Vagina (tissue), 2 donors: ENCODE measurements around the gene ZNF660. TPM values are rescaled to one million over a fixed set of nuclear protein-coding genes. Genes with fewer than 3 reads are reported as not detected.

Source experiments
- DNase-seq, 2 donors: peaks; one replicate each; pipeline ENCODE4 v3.0.0-alpha.2; 2017; ENCODE audit errors: extremely low spot score in 2 of 2
- H3K27ac ChIP-seq: fragments of 200-600 bp; sonication (generic); one replicate; pipeline ENCODE4 v1.5.1; 2019
- H3K27me3 ChIP-seq: fragments of 200-600 bp; sonication (generic); one replicate; pipeline ENCODE4 v1.5.1; 2019
- H3K36me3 ChIP-seq, 2 donors: fragments of 200-600 bp; sonication (generic); one replicate each; pipeline ENCODE4 v1.5.1; 2017 to 2019
- H3K4me1 ChIP-seq: fragments of 200-600 bp; sonication (generic); one replicate; pipeline ENCODE4 v1.5.1; 2019
- H3K4me3 ChIP-seq, 2 donors: fragments of 200-600 bp; sonication (generic); 1 replicate in 1 of 2; 2 replicates in 1 of 2; pipeline ENCODE4 v1.5.1; 2016 to 2019
- H3K9me3 ChIP-seq: fragments of 200-600 bp; sonication (generic); one replicate; pipeline ENCODE4 v1.5.1; 2019
- POLR2A ChIP-seq, 2 donors: fragments of 450-650 bp; IDR thresholded peaks; one replicate each; pipeline ENCODE4 v1.6.1; 2017; ENCODE audit warnings: antibody characterized with exemption in 2 of 2, mild to moderate bottlenecking in 2 of 2, moderate library complexity in 2 of 2
- POLR2AphosphoS5 ChIP-seq, 2 donors: sonication (generic); formaldehyde crosslinking; IDR thresholded peaks; one replicate each; pipeline ENCODE4 v1.9.0; 2017; ENCODE audit warnings: antibody characterized with exemption in 2 of 2, mild to moderate bottlenecking in 2 of 2, low read depth in 1 of 2; ENCODE audit not compliant: insufficient read depth in 1 of 2
- intact Hi-C: fragments of 100-400 bp; cut with DNase I; formaldehyde crosslinking; loops from one replicate; pipeline ENCODE4 v1.15.1; 2023
- total RNA-seq: library from RNA; depleted of rRNA; stranded (reverse); fragments of >200 nt; gene quantifications from one replicate; pipeline ENCODE4 v1.2.3, GENCODE V29; 2016
- TF ChIP-seq, protein P1 (sequence below), 3 experiments: fragments of 450-650 bp in 2 of 3; fragments of 200-600 bp in 1 of 3; sonication (generic) in 1 of 3; IDR thresholded peaks; one replicate each; pipeline ENCODE4 v1.5.1; 2017 to 2019; ENCODE audit warnings: antibody characterized with exemption in 3 of 3, mild to moderate bottlenecking in 2 of 3, moderate library complexity in 2 of 3

Gene ZNF660
- total RNA-seq, 1 donor from 2014 or later: 0.98 TPM

DNA sequence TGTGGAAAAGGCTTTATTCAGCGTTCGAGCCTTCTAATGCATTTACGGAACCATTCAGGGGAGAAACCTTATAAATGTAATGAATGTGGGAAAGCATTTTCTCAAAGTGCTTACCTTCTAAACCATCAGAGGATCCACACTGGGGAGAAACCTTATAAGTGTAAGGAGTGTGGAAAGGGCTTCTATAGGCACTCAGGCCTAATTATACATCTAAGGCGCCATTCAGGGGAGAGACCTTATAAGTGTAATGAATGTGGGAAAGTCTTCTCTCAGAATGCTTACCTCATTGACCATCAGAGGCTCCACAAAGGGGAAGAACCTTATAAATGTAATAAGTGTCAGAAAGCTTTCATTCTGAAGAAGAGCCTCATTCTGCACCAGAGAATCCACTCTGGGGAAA, 57.6 kb downstream of the ZNF660 start:
- no peak overlapping the region for H3K27ac ChIP-seq
- intact Hi-C loops: no loop called here
- H3K27me3 ChIP-seq: no peaks in the 10 kb centered on the region
- H3K4me3 ChIP-seq: no peak overlapping the region
- TF ChIP-seq POLR2A (IDR thresholded peaks at IDR 0.05) (no peak), POLR2AphosphoS5 (IDR thresholded peaks at IDR 0.05; ENCODE audit: insufficient read depth in 1 of 2, low read depth in 1 of 2) (no peak)
- TF ChIP-seq, protein P1, sequence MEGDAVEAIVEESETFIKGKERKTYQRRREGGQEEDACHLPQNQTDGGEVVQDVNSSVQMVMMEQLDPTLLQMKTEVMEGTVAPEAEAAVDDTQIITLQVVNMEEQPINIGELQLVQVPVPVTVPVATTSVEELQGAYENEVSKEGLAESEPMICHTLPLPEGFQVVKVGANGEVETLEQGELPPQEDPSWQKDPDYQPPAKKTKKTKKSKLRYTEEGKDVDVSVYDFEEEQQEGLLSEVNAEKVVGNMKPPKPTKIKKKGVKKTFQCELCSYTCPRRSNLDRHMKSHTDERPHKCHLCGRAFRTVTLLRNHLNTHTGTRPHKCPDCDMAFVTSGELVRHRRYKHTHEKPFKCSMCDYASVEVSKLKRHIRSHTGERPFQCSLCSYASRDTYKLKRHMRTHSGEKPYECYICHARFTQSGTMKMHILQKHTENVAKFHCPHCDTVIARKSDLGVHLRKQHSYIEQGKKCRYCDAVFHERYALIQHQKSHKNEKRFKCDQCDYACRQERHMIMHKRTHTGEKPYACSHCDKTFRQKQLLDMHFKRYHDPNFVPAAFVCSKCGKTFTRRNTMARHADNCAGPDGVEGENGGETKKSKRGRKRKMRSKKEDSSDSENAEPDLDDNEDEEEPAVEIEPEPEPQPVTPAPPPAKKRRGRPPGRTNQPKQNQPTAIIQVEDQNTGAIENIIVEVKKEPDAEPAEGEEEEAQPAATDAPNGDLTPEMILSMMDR (IDR thresholded peaks at IDR 0.05): no peak
- DNase-seq: no peak
- H3K9me3 ChIP-seq: peaks cover 19% of the 10 kb centered on the region
- H3K36me3 ChIP-seq: peaks cover 9 to 63% of the 10 kb centered on the region in 2 donors
- H3K4me1 ChIP-seq: no peaks in the 10 kb centered on the region

GRCh38 chr3:44643024-44643423, 58.3 kb downstream of the ZNF660 start:
- no peaks in the 10 kb centered on the region for H3K4me1 ChIP-seq
- H3K9me3 ChIP-seq: peaks cover 15% of the 10 kb centered on the region
- H3K36me3 ChIP-seq: peaks cover 9 to 57% of the 10 kb centered on the region in 2 donors
- no peak for DNase-seq
- TF ChIP-seq POLR2AphosphoS5 (IDR thresholded peaks at IDR 0.05; ENCODE audit: insufficient read depth in 1 of 2, low read depth in 1 of 2): no peak
- no peak for TF ChIP-seq POLR2A (IDR thresholded peaks at IDR 0.05)
- no peak overlapping the region for H3K4me3 ChIP-seq
- no peaks in the 10 kb centered on the region for H3K27me3 ChIP-seq
- intact Hi-C loops: no loop called here
- no peak overlapping the region for H3K27ac ChIP-seq

DNA sequence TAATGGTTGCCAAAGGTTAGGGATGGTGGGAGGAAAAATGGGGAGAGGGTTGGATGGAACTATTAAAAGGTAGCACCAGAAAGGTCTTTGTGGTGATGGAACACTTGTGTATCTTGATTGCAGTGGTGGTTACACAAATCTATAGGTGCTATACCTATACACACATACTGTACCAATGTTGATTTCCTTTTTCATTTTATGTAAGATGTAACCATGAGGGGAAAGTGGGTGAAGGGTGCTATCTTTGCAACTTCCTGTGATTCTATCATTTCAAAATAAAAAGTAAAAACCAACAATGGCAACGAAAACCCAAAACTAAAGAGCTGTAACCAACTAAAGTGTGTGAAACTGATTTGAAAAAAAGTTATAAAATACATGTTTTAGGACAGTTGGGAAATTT, 63.0 kb downstream of the ZNF660 start:
- Histone ChIP-seq H3K4me3 (no peak overlapping the region), H3K9me3 (peaks cover 4% of the 10 kb centered on the region), H3K27ac (no peak overlapping the region), H3K27me3 (no peaks in the 10 kb centered on the region), H3K4me1 (peaks cover 14% of the 10 kb centered on the region), H3K36me3 (peaks cover 2 to 31% of the 10 kb centered on the region in 2 donors)
- DNase-seq: no peak
- intact Hi-C loops: no loop called here
- TF ChIP-seq, protein P1 (IDR thresholded peaks at IDR 0.05): no peak
- TF ChIP-seq POLR2A (IDR thresholded peaks at IDR 0.05) (no peak), POLR2AphosphoS5 (IDR thresholded peaks at IDR 0.05; ENCODE audit: insufficient read depth in 1 of 2, low read depth in 1 of 2) (no peak)

GRCh38 chr3:44648564-44649229, 63.9 kb downstream of the ZNF660 start, which contains the start of gene ZNF35:
Gene ZNF35, plus strand, starts transcription at chr3:44648732. Its CDS starts 2,336 bp downstream, at chr3:44651068.
- TF ChIP-seq POLR2AphosphoS5 (IDR thresholded peaks at IDR 0.05; ENCODE audit: insufficient read depth in 1 of 2, low read depth in 1 of 2): peak; percentile 33 to 58
- TF ChIP-seq, protein P1 (IDR thresholded peaks at IDR 0.05): no peak
- Histone ChIP-seq H3K4me3 (peak within 1 kb of the TSS; percentile 82 to 84), H3K4me1 (peaks cover 14% of the 10 kb centered on the region), H3K27me3 (no peaks in the 10 kb centered on the region), H3K27ac (peak within 1 kb of the TSS; percentile 45), H3K9me3 (no peaks in the 10 kb centered on the region), H3K36me3 (peaks cover 0 to 31% of the 10 kb centered on the region in 2 donors)
- intact Hi-C loops: no loop called here
- DNase-seq: no peak

Other genes with a start within 250 kb of the ZNF660 start
- 17.9 TPM for gene TCAIM, start 246.2 kb upstream of the ZNF660 start, total RNA-seq
- gene ZNF445, start 107.3 kb upstream of the ZNF660 start, total RNA-seq: 8.8 TPM
- gene ZKSCAN7, start 29.8 kb upstream of the ZNF660 start, total RNA-seq: 2.7 TPM
- 17.9 TPM for gene ZNF197, start 40.1 kb downstream of the ZNF660 start, total RNA-seq
- gene ZNF35, start 63.8 kb downstream of the ZNF660 start, total RNA-seq: 9.3 TPM
- gene ZNF502, start 127.7 kb downstream of the ZNF660 start, total RNA-seq: 4.4 TPM
- 2.7 TPM for gene ZNF501, start 144.7 kb downstream of the ZNF660 start, total RNA-seq
- gene KIAA1143, start 176.7 kb downstream of the ZNF660 start, total RNA-seq: 14.0 TPM
- 2.2 TPM for gene KIF15, start 176.8 kb downstream of the ZNF660 start, total RNA-seq